A549 (cell line): ENCODE results near the gene MYRIP. TPM values are rescaled to one million over a fixed set of nuclear protein-coding genes. Genes with fewer than 3 reads are reported as not detected.

Source experiments
- ATAC-seq, 2 experiments: fragments of 200-7000 bp in 1 of 2; fragments of >200 bp in 1 of 2; cut with Nextera tagmentation in 1 of 2; cut with Tn5 transposase in 1 of 2; 3 replicates each; pipeline versions ENCODE4 v1.8.0 to v1.9.1; 2018 to 2020; ENCODE audit warnings: mild to moderate bottlenecking in 1 of 2, moderate library complexity in 1 of 2
- CTCF ChIA-PET: fragments of 300-600 bp; sonication (Branson Sonifier 250); formaldehyde crosslinking; extraction: SDS; loops from one replicate; lab custom pipeline; 2021; ENCODE audit warnings: antibody characterized with exemption, inconsistent platforms; lab: Yijun Ruan, JAX
- POLR2A ChIA-PET: fragments of 350-600 bp; formaldehyde crosslinking; extraction: SDS; loops from one replicate; lab custom pipeline; 2021; ENCODE audit warnings: antibody characterized with exemption, inconsistent platforms; lab: Yijun Ruan, JAX
- DNase-seq, 2 experiments: peaks; one replicate each; pipeline versions ENCODE4 v3.0.0 to v3.0.0-alpha.2; 2011 to 2016; ENCODE audit warnings: low read depth in 1 of 2, low spot score in 1 of 2
- FAIRE-seq: peaks from 2 replicates; lab custom pipeline; 2011; peaks lifted over from hg19 to GRCh38; lab: Jason Lieb, UNC
- H3K27ac ChIP-seq, 2 experiments: fragments of >200 bp; sonication (Bioruptor Twin); formaldehyde crosslinking; 3 replicates each; pipeline ENCODE4 v1.5.1; 2016 to 2017
- H3K4me1 ChIP-seq: fragments of >200 bp; sonication (Bioruptor Twin); formaldehyde crosslinking; 3 replicates; pipeline ENCODE4 v1.6.1; 2016
- H3K4me2 ChIP-seq: fragments of >200 bp; sonication (Bioruptor Twin); formaldehyde crosslinking; 3 replicates; pipeline ENCODE4 v1.6.1; 2016
- H3K4me3 ChIP-seq: fragments of >200 bp; sonication (Bioruptor Twin); formaldehyde crosslinking; 3 replicates; pipeline ENCODE4 v1.5.1; 2016
- H3K9me3 ChIP-seq: fragments of >200 bp; sonication (Bioruptor Twin); formaldehyde crosslinking; 3 replicates; pipeline ENCODE4 v1.6.1; 2016
- CBX2 ChIP-seq: fragments of 200-600 bp; sonication (generic); IDR thresholded peaks from 2 replicates; pipeline ENCODE4 v1.6.1; 2016; ENCODE audit warnings: low read depth, mild to moderate bottlenecking, borderline replicate concordance
- CEBPB ChIP-seq, 2 experiments: fragments of >200 bp in 1 of 2; sonication (Bioruptor Twin) in 1 of 2; formaldehyde crosslinking in 1 of 2; IDR thresholded peaks; 2 replicates each; pipeline ENCODE4 v1.6.1; 2012 to 2016
- EHF ChIP-seq: fragments of 250-450 bp; sonication (Bioruptor Pico); IDR thresholded peaks from 2 replicates; pipeline ENCODE4 v1.5.0; 2020; ENCODE audit warnings: mild to moderate bottlenecking
- EHMT2 ChIP-seq: fragments of 200-600 bp; sonication (generic); IDR thresholded peaks from 2 replicates; pipeline ENCODE4 v1.6.1; 2016; ENCODE audit warnings: antibody characterized with exemption, low read depth, mild to moderate bottlenecking, moderate library complexity
- FOSB ChIP-seq: fragments of 250-450 bp; sonication (Bioruptor Pico); IDR thresholded peaks from 2 replicates; pipeline ENCODE4 v1.5.0; 2020; ENCODE audit warnings: mild to moderate bottlenecking, moderate library complexity
- FOSL2 ChIP-seq, 2 experiments: fragments of 450-650 bp in 1 of 2; fragments of >200 bp in 1 of 2; sonication (Bioruptor Twin) in 1 of 2; formaldehyde crosslinking; IDR thresholded peaks; 2 replicates each; pipeline versions ENCODE4 v1.5.0 to v1.6.1; 2016 to 2020; ENCODE audit warnings: mild to moderate bottlenecking in 1 of 2, moderate library complexity in 1 of 2
- FOXS1 ChIP-seq: fragments of 250-450 bp; sonication (Bioruptor Pico); IDR thresholded peaks from 2 replicates; pipeline ENCODE4 v1.5.0; 2020; ENCODE audit warnings: mild to moderate bottlenecking, moderate library complexity
- GATA3 ChIP-seq: IDR thresholded peaks from 2 replicates; pipeline ENCODE4 v1.6.1; 2012; ENCODE audit warnings: borderline replicate concordance
- HOXB13 ChIP-seq: fragments of 250-450 bp; sonication (Bioruptor Pico); IDR thresholded peaks from 2 replicates; pipeline ENCODE4 v1.5.0; 2020; ENCODE audit warnings: low read depth, mild to moderate bottlenecking, moderate library complexity
- JUN ChIP-seq, 2 experiments: fragments of >200 bp; sonication (Bioruptor Twin); formaldehyde crosslinking; IDR thresholded peaks; 2 replicates in 1 of 2; 3 replicates in 1 of 2; pipeline ENCODE4 v1.6.1; 2016 to 2017
- KDM1A ChIP-seq: fragments of 200-600 bp; sonication (generic); IDR thresholded peaks from 2 replicates; pipeline ENCODE4 v1.6.1; 2016; ENCODE audit warnings: low read depth, mild to moderate bottlenecking
- KDM5A ChIP-seq: fragments of 200-600 bp; sonication (generic); IDR thresholded peaks from 2 replicates; pipeline ENCODE4 v1.6.1; 2016; ENCODE audit warnings: antibody characterized with exemption, mild to moderate bottlenecking
- NFE2L2 ChIP-seq: fragments of 150-350 bp; conservative IDR thresholded peaks from 2 replicates; pipeline ENCODE4 v1.6.1; 2014; ENCODE audit warnings: low read length
- NR3C1 ChIP-seq: fragments of >200 bp; sonication (Bioruptor Twin); formaldehyde crosslinking; IDR thresholded peaks from 3 replicates; pipeline ENCODE4 v1.6.1; 2017
- POLR2A ChIP-seq: IDR thresholded peaks from 2 replicates; pipeline ENCODE4 v1.6.1; 2012; ENCODE audit warnings: mild to moderate bottlenecking, low read length
- RFX5 ChIP-seq: fragments of 450-650 bp; IDR thresholded peaks from 2 replicates; pipeline ENCODE4 v1.7.1; 2014; ENCODE audit warnings: antibody characterized with exemption, mild to moderate bottlenecking, moderate library complexity
- RNF2 ChIP-seq: fragments of 200-600 bp; sonication (generic); IDR thresholded peaks from 2 replicates; pipeline ENCODE4 v1.6.1; 2016; ENCODE audit warnings: low read depth, mild to moderate bottlenecking, antibody characterized with exemption, moderate library complexity, borderline replicate concordance
- SMC3 ChIP-seq: fragments of >200 bp; sonication (Bioruptor Twin); formaldehyde crosslinking; IDR thresholded peaks from 3 replicates; pipeline ENCODE4 v1.6.1; 2018; ENCODE audit warnings: inconsistent platforms
- SREBF2 ChIP-seq: fragments of 450-650 bp; IDR thresholded peaks from 2 replicates; pipeline ENCODE4 v1.6.1; 2014; ENCODE audit warnings: mild to moderate bottlenecking, moderate library complexity
- ZC3H11A ChIP-seq: fragments of 450-650 bp; IDR thresholded peaks from 2 replicates; pipeline ENCODE4 v1.6.1; 2014; ENCODE audit warnings: antibody characterized with exemption, mild to moderate bottlenecking
- ZFP36 ChIP-seq: fragments of 450-650 bp; IDR thresholded peaks from 2 replicates; pipeline ENCODE4 v1.6.1; 2014; ENCODE audit warnings: borderline replicate concordance; ENCODE audit not compliant: partially characterized antibody
- ZSCAN20 ChIP-seq: fragments of 250-450 bp; sonication (Bioruptor Pico); IDR thresholded peaks from 2 replicates; pipeline ENCODE4 v1.8.0; 2022; ENCODE audit warnings: mild to moderate bottlenecking, moderate library complexity
- WGBS: methylation state at CpG from one replicate; pipeline ENCODE4 v1.1.6; 2017; ENCODE audit errors: missing lambda C conversion rate; 5-methylcytosine and 5-hydroxymethylcytosine counted together
- polyA plus RNA-seq, 4 experiments: library from polyadenylated mRNA; depleted of rRNA in 3 of 4; stranded (reverse); fragments of >200 nt; fragmentation: RNase III in 1 of 4; extraction: RNeasy Plus Mini Kit Qiagen cat#74134 plus additional on column Dnase treatment in 1 of 4; gene quantifications; 2 replicates in 3 of 4; 3 replicates in 1 of 4; pipeline ENCODE4 v1.2.3, GENCODE V29; 2011 to 2017
- TF ChIP-seq, protein P1 (sequence below): fragments of 250-450 bp; sonication (Bioruptor Pico); IDR thresholded peaks from 2 replicates; pipeline ENCODE4 v1.5.0; 2020; ENCODE audit warnings: low read depth, mild to moderate bottlenecking, moderate library complexity
- TF ChIP-seq, protein P2 (sequence below): IDR thresholded peaks from 2 replicates; pipeline ENCODE4 v1.6.1; 2012
- TF ChIP-seq, protein P3 (sequence below): fragments of >200 bp; sonication (Bioruptor Twin); formaldehyde crosslinking; IDR thresholded peaks from 2 replicates; pipeline ENCODE4 v1.6.1; 2016
- TF ChIP-seq, protein P4 (sequence below): fragments of >200 bp; sonication (Bioruptor Twin); formaldehyde crosslinking; IDR thresholded peaks from 3 replicates; pipeline ENCODE4 v1.6.1; 2016
- TF ChIP-seq, protein P5 (sequence below): IDR thresholded peaks from 2 replicates; pipeline ENCODE4 v1.6.1; 2012; ENCODE audit warnings: low read depth, borderline replicate concordance
- TF ChIP-seq, protein P6 (sequence below): fragments of 150-350 bp; IDR thresholded peaks from 2 replicates; pipeline ENCODE4 v1.6.1; 2014; ENCODE audit warnings: low read depth, mild to moderate bottlenecking, low read length
- TF ChIP-seq, protein P7 (sequence below): IDR thresholded peaks from 2 replicates; pipeline ENCODE4 v1.6.1; 2012

The MYRIP gene
- polyA plus RNA-seq, 2 of the 4 experiments (the other 2 are of a cell fraction): not detected

DNA sequence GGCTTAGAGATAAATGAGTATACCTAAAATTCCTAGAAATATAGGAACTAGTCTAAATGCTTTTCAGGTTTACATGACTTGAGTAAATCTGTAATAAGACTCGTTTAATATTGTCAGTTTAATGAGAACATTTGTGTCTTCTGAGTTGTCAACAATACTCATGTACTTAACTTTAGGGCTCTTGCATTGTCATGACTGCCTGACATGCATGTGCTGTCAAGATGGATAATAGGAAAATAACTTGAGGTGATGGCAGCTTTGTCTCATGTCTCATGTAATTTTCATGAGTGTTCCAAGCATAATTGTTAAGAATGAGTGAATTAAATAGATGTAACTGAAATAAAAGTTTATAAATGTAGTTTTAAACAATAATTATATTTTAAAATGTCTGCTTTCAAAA lies 455.0 kb downstream of the MYRIP start:
- DNase-seq (no peak), FAIRE-seq (no peak), ATAC-seq (no peak)
- 0% methylated on average over 1 of the region's 1 CpG for WGBS
- TF ChIP-seq SREBF2: no peak
- TF ChIP-seq RNF2: no peak
- no peak for TF ChIP-seq CBX2
- no peak for TF ChIP-seq CEBPB (IDR thresholded peaks at IDR 0.05)
- TF ChIP-seq, protein P1, sequence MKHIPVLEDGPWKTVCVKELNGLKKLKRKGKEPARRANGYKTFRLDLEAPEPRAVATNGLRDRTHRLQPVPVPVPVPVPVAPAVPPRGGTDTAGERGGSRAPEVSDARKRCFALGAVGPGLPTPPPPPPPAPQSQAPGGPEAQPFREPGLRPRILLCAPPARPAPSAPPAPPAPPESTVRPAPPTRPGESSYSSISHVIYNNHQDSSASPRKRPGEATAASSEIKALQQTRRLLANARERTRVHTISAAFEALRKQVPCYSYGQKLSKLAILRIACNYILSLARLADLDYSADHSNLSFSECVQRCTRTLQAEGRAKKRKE (CRISPR knock-in tag): no peak
- TF ChIP-seq FOXS1 (CRISPR knock-in tag): no peak
- TF ChIP-seq EHF (CRISPR knock-in tag): no peak
- no peak for TF ChIP-seq FOSL2 (IDR thresholded peaks at IDR 0.05)
- TF ChIP-seq FOSL2 (CRISPR knock-in tag; IDR thresholded peaks at IDR 0.05): no peak
- CTCF ChIA-PET: no interaction called here
- Histone ChIP-seq H3K27ac (no peak overlapping the region), H3K4me3 (no peak overlapping the region), H3K9me3 (no peaks in the 10 kb centered on the region), H3K4me2 (no peak overlapping the region), H3K4me1 (no peaks in the 10 kb centered on the region)
- POLR2A ChIA-PET: no interaction called here

DNA sequence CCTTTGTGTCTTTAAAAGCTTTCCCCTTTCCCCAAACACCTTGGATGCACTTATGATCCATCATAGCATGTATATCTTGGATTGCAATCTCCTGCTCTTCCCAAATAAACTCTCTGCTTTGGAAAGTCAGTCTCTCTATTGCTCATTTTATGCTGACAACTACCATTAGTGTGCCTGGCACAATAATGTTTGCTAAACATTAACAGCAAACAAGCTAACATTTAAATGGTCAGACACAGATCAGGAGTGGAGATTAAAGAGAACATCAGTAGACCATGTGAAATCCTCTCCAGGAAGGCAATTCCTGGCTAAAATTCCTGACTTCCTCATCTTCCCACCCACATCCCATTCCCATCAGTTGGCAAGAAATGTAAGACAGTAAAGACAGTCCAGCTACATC lies 455.8 kb downstream of the MYRIP start:
- DNase-seq (no peak), ATAC-seq (no peak), FAIRE-seq (no peak)
- Histone ChIP-seq H3K9me3 (no peaks in the 10 kb centered on the region), H3K4me2 (no peak overlapping the region), H3K27ac (no peak overlapping the region), H3K4me1 (no peaks in the 10 kb centered on the region), H3K4me3 (no peak overlapping the region)
- CTCF ChIA-PET: no interaction called here
- POLR2A ChIA-PET: no interaction called here
- TF ChIP-seq, protein P2, sequence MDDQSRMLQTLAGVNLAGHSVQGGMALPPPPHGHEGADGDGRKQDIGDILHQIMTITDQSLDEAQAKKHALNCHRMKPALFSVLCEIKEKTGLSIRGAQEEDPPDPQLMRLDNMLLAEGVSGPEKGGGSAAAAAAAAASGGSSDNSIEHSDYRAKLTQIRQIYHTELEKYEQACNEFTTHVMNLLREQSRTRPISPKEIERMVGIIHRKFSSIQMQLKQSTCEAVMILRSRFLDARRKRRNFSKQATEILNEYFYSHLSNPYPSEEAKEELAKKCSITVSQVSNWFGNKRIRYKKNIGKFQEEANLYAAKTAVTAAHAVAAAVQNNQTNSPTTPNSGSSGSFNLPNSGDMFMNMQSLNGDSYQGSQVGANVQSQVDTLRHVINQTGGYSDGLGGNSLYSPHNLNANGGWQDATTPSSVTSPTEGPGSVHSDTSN: no peak
- TF ChIP-seq SMC3: no peak
- TF ChIP-seq, protein P3, sequence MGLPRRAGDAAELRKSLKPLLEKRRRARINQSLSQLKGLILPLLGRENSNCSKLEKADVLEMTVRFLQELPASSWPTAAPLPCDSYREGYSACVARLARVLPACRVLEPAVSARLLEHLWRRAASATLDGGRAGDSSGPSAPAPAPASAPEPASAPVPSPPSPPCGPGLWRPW: no peak
- TF ChIP-seq, protein P4, sequence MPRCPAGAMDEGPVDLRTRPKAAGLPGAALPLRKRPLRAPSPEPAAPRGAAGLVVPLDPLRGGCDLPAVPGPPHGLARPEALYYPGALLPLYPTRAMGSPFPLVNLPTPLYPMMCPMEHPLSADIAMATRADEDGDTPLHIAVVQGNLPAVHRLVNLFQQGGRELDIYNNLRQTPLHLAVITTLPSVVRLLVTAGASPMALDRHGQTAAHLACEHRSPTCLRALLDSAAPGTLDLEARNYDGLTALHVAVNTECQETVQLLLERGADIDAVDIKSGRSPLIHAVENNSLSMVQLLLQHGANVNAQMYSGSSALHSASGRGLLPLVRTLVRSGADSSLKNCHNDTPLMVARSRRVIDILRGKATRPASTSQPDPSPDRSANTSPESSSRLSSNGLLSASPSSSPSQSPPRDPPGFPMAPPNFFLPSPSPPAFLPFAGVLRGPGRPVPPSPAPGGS: no peak
- no peak for TF ChIP-seq HOXB13 (CRISPR knock-in tag)
- TF ChIP-seq RFX5: no peak
- TF ChIP-seq GATA3: no peak
- no peak for TF ChIP-seq NR3C1
- TF ChIP-seq POLR2A: no peak
- TF ChIP-seq SREBF2: no peak
- TF ChIP-seq, all 56 proteins: peak for 0

DNA sequence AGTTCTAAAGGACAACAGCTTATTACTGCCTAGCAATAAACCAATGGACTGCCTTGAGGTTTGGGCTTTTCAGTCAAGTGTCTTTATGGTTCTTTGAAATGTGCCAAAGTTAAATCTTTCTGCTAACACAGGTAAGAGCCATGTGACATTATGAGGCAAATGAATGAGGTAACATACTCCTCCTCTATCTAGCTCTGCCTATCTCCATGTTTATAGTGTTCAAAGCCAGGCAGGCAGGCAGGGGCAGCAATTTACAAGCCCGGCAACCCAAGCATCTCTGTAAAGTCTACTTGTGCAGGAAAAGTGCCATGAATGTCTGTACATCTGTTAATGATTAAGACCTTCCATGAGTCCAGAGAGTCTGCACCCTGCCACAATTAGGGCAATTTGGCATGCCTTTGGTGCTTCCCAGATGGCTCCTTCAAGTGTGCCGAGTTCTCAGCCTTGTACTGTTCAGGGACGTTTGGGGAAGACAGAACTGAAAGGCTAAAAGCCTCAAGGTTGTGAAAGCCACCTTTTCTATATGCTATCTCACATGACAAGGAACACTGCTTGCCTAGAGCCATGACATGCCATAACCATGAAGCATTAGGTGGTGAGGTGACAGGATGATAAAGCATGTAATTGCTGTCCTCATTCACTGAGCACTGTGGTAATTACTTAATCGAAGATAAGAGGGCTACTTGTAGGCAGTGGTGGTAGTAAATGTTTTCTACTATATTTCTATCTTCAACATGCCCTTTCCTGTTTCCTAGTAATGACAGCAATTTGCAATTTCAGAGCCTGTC lies 458.7 kb downstream of the MYRIP start:
- TF ChIP-seq RFX5 (no peak), ZFP36 (no peak), KDM5A (no peak), NFE2L2 (no peak), KDM1A (no peak), SREBF2 (no peak), FOSB (CRISPR knock-in tag) (no peak), EHMT2 (no peak), ZC3H11A (no peak), JUN (IDR thresholded peaks at IDR 0.05) (no peak), ZSCAN20 (CRISPR knock-in tag) (no peak)
- TF ChIP-seq, protein P5, sequence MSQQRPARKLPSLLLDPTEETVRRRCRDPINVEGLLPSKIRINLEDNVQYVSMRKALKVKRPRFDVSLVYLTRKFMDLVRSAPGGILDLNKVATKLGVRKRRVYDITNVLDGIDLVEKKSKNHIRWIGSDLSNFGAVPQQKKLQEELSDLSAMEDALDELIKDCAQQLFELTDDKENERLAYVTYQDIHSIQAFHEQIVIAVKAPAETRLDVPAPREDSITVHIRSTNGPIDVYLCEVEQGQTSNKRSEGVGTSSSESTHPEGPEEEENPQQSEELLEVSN: no peak
- TF ChIP-seq, protein P6, sequence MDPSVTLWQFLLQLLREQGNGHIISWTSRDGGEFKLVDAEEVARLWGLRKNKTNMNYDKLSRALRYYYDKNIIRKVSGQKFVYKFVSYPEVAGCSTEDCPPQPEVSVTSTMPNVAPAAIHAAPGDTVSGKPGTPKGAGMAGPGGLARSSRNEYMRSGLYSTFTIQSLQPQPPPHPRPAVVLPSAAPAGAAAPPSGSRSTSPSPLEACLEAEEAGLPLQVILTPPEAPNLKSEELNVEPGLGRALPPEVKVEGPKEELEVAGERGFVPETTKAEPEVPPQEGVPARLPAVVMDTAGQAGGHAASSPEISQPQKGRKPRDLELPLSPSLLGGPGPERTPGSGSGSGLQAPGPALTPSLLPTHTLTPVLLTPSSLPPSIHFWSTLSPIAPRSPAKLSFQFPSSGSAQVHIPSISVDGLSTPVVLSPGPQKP: no peak
- TF ChIP-seq, protein P7, sequence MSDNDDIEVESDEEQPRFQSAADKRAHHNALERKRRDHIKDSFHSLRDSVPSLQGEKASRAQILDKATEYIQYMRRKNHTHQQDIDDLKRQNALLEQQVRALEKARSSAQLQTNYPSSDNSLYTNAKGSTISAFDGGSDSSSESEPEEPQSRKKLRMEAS: no peak
- TF ChIP-seq, protein P2: no peak
- WGBS: 3% methylated on average over 4 of the region's 4 CpGs
- Histone ChIP-seq H3K4me2 (no peak overlapping the region), H3K9me3 (no peaks in the 10 kb centered on the region), H3K27ac (no peak overlapping the region), H3K4me1 (no peaks in the 10 kb centered on the region), H3K4me3 (no peak overlapping the region)
- POLR2A ChIA-PET: no interaction called here
- FAIRE-seq (no peak), ATAC-seq (no peak), DNase-seq (no peak)
- CTCF ChIA-PET: no interaction called here
